ENCODE measurements around the gene NID1. TPM values are rescaled to one million over a fixed set of nuclear protein-coding genes. Genes with fewer than 3 reads are reported as not detected.

NID1 gene
- total RNA-seq, 1 experiment from 2014 or later = 0.21 TPM

GRCh38 chr1:236073307-236073897 is 8.5 kb upstream of the NID1 start:
- DNase-seq (ENCODE audit: low read depth, low spot score) = peak; percentile 37
- in situ Hi-C loops (cut with HindIII; ENCODE audit: low pct_unique_long_range_greater_than_20kb, low sequenced_read_pairs) = no loop called here

- DNase-seq (ENCODE audit: low read depth, low spot score) = no peak
- in situ Hi-C loops (cut with HindIII; ENCODE audit: low pct_unique_long_range_greater_than_20kb, low sequenced_read_pairs) = no loop called here
These were observed 7.1 kb upstream of the NID1 start for GRCh38 chr1:236072001-236072400.

- in situ Hi-C loops (cut with HindIII; ENCODE audit: low pct_unique_long_range_greater_than_20kb, low sequenced_read_pairs) = no loop called here
- DNase-seq (ENCODE audit: low read depth, low spot score) = no peak
These were observed 5.9 kb upstream of the NID1 start for GRCh38 chr1:236070753-236071152.

GRCh38 chr1:236069796-236070195 is 4.9 kb upstream of the NID1 start:
- DNase-seq (ENCODE audit: low read depth, low spot score) = no peak
- in situ Hi-C loops (cut with HindIII; ENCODE audit: low pct_unique_long_range_greater_than_20kb, low sequenced_read_pairs) = no loop called here

- in situ Hi-C loops (cut with HindIII; ENCODE audit: low pct_unique_long_range_greater_than_20kb, low sequenced_read_pairs) = no loop called here
- DNase-seq (ENCODE audit: low read depth, low spot score) = peak; percentile 48
These were observed 3.1 kb upstream of the NID1 start for GRCh38 chr1:236067854-236068454.

- DNase-seq (ENCODE audit: low read depth, low spot score) = no peak
- in situ Hi-C loops (cut with HindIII; ENCODE audit: low pct_unique_long_range_greater_than_20kb, low sequenced_read_pairs) = no loop called here
These were observed 2.0 kb upstream of the NID1 start for GRCh38 chr1:236066828-236067386.

GRCh38 chr1:236066054-236066453 is 1.2 kb upstream of the NID1 start:
- no peak for DNase-seq (ENCODE audit: low read depth, low spot score)
- in situ Hi-C loops (cut with HindIII; ENCODE audit: low pct_unique_long_range_greater_than_20kb, low sequenced_read_pairs) = no loop called here

GRCh38 chr1:236065509-236066005 is 667 bp upstream of the NID1 start:
- in situ Hi-C loops (cut with HindIII; ENCODE audit: low pct_unique_long_range_greater_than_20kb, low sequenced_read_pairs) = no loop called here
- DNase-seq (ENCODE audit: low read depth, low spot score) = no peak

GRCh38 chr1:236063919-236064673 is 794 bp downstream of the NID1 start:
- DNase-seq (ENCODE audit: low read depth, low spot score) = no peak
- in situ Hi-C loops (cut with HindIII; ENCODE audit: low pct_unique_long_range_greater_than_20kb, low sequenced_read_pairs) = no loop called here

GRCh38 chr1:236063551-236063918 is 1.4 kb downstream of the NID1 start:
- no peak for DNase-seq (ENCODE audit: low read depth, low spot score)
- in situ Hi-C loops (cut with HindIII; ENCODE audit: low pct_unique_long_range_greater_than_20kb, low sequenced_read_pairs) = no loop called here

- no peak for DNase-seq (ENCODE audit: low read depth, low spot score)
- in situ Hi-C loops (cut with HindIII; ENCODE audit: low pct_unique_long_range_greater_than_20kb, low sequenced_read_pairs) = no loop called here
These were observed 4.6 kb downstream of the NID1 start for GRCh38 chr1:236060286-236060685.

- in situ Hi-C loops (cut with HindIII; ENCODE audit: low pct_unique_long_range_greater_than_20kb, low sequenced_read_pairs) = no loop called here
- DNase-seq (ENCODE audit: low read depth, low spot score) = no peak
These were observed 5.9 kb downstream of the NID1 start for GRCh38 chr1:236059011-236059410.

GRCh38 chr1:236058141-236058934 is 6.6 kb downstream of the NID1 start:
- DNase-seq (ENCODE audit: low read depth, low spot score) = peak; percentile 98
- in situ Hi-C loops (cut with HindIII; ENCODE audit: low pct_unique_long_range_greater_than_20kb, low sequenced_read_pairs) = no loop called here

GRCh38 chr1:236057546-236057945 is 7.3 kb downstream of the NID1 start:
- no peak for DNase-seq (ENCODE audit: low read depth, low spot score)
- in situ Hi-C loops (cut with HindIII; ENCODE audit: low pct_unique_long_range_greater_than_20kb, low sequenced_read_pairs) = no loop called here

- DNase-seq (ENCODE audit: low read depth, low spot score) = peak; percentile 35
- in situ Hi-C loops (cut with HindIII; ENCODE audit: low pct_unique_long_range_greater_than_20kb, low sequenced_read_pairs) = no loop called here
These were observed 12.5 kb downstream of the NID1 start for GRCh38 chr1:236052232-236052993.

GRCh38 chr1:236051242-236051791 is 13.6 kb downstream of the NID1 start:
- no peak for DNase-seq (ENCODE audit: low read depth, low spot score)
- in situ Hi-C loops (cut with HindIII; ENCODE audit: low pct_unique_long_range_greater_than_20kb, low sequenced_read_pairs) = no loop called here

- no peak for DNase-seq (ENCODE audit: low read depth, low spot score)
- in situ Hi-C loops (cut with HindIII; ENCODE audit: low pct_unique_long_range_greater_than_20kb, low sequenced_read_pairs) = no loop called here
These were observed 19.1 kb downstream of the NID1 start for GRCh38 chr1:236045771-236046170.
